Peyer's patch (tissue), 4 donors: ENCODE results near the gene MAN2A1. TPM values are rescaled to one million over a fixed set of nuclear protein-coding genes. Genes with fewer than 3 reads are reported as not detected.

Experiments
- DNase-seq, 3 donors: peaks; one replicate each; pipeline ENCODE4 v3.0.0-alpha.2; 2017 to 2019
- H3K27ac ChIP-seq, 4 donors: fragments of 200-600 bp; sonication (generic); one replicate each; pipeline ENCODE4 v1.5.1; 2016 to 2019
- H3K27me3 ChIP-seq, 2 donors: fragments of 200-600 bp; sonication (generic); one replicate each; pipeline ENCODE4 v1.5.1; 2019
- H3K36me3 ChIP-seq, 3 donors: fragments of 200-600 bp; sonication (generic); one replicate each; pipeline ENCODE4 v1.5.1; 2016 to 2019
- H3K4me1 ChIP-seq, 4 donors: fragments of 200-600 bp; sonication (generic); one replicate each; pipeline ENCODE4 v1.5.1; 2016 to 2019
- H3K4me3 ChIP-seq, 4 donors: fragments of 200-600 bp; sonication (generic); 1 replicate in 3 of 4; 2 replicates in 1 of 4; pipeline ENCODE4 v1.5.1; 2016 to 2019; ENCODE audit warnings: mild to moderate bottlenecking in 1 of 4
- H3K9me3 ChIP-seq, 4 donors: fragments of 200-600 bp; sonication (generic); one replicate each; pipeline ENCODE4 v1.5.1; 2016 to 2019; ENCODE audit warnings: mild to moderate bottlenecking in 1 of 4
- CTCF ChIP-seq, 6 experiments: fragments of 450-650 bp in 4 of 6; fragments of 200-600 bp in 2 of 6; sonication (generic) in 1 of 6; IDR thresholded peaks; one replicate each; pipeline ENCODE4 v1.5.1; 2017 to 2019; ENCODE audit warnings: antibody characterized with exemption in 6 of 6, mild to moderate bottlenecking in 3 of 6, moderate library complexity in 1 of 6
- POLR2A ChIP-seq, 2 donors: fragments of 450-650 bp; IDR thresholded peaks; one replicate each; pipeline ENCODE4 v1.5.1; 2017; ENCODE audit warnings: antibody characterized with exemption in 2 of 2, mild to moderate bottlenecking in 2 of 2, moderate library complexity in 2 of 2
- total RNA-seq, 4 donors: library from RNA; depleted of rRNA; stranded (reverse); fragments of >200 nt; gene quantifications; one replicate each; pipeline ENCODE4 v1.1.0, GENCODE V29; 2016

The MAN2A1 gene
- total RNA-seq, 4 donors from 2014 or later, result 52.8 to 112 (median 95.3) TPM

DNA sequence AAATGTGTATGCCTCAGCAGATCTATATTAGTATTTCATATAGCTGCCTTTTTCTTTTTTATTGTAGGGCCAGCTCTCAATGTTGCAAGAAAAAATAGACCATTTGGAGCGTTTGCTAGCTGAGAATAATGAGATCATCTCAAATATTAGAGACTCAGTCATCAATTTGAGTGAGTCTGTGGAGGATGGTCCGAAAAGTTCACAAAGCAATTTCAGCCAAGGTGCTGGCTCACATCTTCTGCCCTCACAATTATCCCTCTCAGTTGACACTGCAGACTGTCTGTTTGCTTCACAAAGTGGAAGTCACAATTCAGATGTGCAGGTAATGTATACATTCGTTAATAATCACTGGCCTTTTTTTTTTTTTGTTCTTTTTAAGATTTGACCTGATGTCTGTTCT lies 23.7 kb downstream of the MAN2A1 start:
- no peak for DNase-seq
- no peak overlapping the region for H3K4me3 ChIP-seq
- no peaks in the 10 kb centered on the region for H3K9me3 ChIP-seq
- TF ChIP-seq CTCF (IDR thresholded peaks at IDR 0.05) (no peak), POLR2A (IDR thresholded peaks at IDR 0.05) (no peak)
- H3K27ac ChIP-seq, result no peak overlapping the region
- H3K36me3 ChIP-seq, result peaks cover 0 to 12% (median 0%) of the 10 kb centered on the region in 3 donors
- H3K27me3 ChIP-seq, result no peaks in the 10 kb centered on the region
- peaks cover 0 to 13% (median 0%) of the 10 kb centered on the region in 4 donors for H3K4me1 ChIP-seq

DNA sequence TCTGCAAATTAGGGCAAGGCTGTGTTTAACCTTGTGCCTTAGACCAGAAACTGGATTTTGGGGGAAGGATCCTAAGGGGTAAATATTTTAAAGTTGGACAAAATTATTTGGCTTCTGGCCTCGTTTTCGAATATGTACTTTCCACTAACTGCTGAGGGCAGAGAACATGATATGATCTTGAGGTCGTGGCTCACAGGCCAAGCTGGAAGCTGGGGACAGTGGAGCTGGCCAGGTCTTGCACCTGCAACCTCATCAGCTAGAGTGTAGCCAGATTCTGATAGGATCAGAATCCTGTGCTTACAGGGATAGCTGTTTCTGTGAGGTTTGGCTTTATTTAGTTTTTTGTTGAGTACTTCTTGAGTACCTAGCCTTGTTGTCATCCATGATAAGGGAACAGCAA lies 24.9 kb downstream of the MAN2A1 start:
- no peak for DNase-seq
- H3K4me1 ChIP-seq, result peaks cover 0 to 3% (median 0%) of the 10 kb centered on the region in 4 donors
- no peaks in the 10 kb centered on the region for H3K9me3 ChIP-seq
- H3K36me3 ChIP-seq, result peaks cover 0 to 12% (median 0%) of the 10 kb centered on the region in 3 donors
- no peak for TF ChIP-seq CTCF (IDR thresholded peaks at IDR 0.05)
- TF ChIP-seq POLR2A (IDR thresholded peaks at IDR 0.05), result no peak
- H3K27me3 ChIP-seq, result no peaks in the 10 kb centered on the region
- no peak overlapping the region for H3K27ac ChIP-seq
- no peak overlapping the region for H3K4me3 ChIP-seq

DNA sequence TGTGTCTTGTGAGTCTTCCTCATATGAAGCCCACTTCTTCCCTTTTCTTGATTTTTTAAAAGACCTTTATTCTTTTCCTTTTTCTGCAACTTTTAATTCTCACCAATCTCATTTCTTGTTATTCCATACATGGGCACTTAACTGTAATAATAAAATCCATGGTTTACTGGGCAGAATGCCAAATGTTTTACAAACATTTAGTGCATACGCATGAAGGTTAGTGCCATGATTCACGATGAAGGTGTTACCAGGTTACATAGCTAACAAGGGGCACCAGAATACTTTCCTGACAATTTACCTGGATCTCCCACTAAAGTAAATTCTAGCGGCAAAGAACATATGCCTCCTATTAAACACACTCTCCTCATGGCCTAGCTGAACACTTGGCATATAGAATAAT lies 28.5 kb downstream of the MAN2A1 start:
- Histone ChIP-seq H3K27ac (no peak overlapping the region), H3K36me3 (peaks cover 0 to 12% (median 0%) of the 10 kb centered on the region in 3 donors), H3K27me3 (no peaks in the 10 kb centered on the region), H3K4me3 (no peak overlapping the region), H3K9me3 (no peaks in the 10 kb centered on the region), H3K4me1 (no peaks in the 10 kb centered on the region)
- no peak for DNase-seq
- TF ChIP-seq POLR2A (IDR thresholded peaks at IDR 0.05), result no peak
- TF ChIP-seq CTCF (IDR thresholded peaks at IDR 0.05), result no peak

DNA sequence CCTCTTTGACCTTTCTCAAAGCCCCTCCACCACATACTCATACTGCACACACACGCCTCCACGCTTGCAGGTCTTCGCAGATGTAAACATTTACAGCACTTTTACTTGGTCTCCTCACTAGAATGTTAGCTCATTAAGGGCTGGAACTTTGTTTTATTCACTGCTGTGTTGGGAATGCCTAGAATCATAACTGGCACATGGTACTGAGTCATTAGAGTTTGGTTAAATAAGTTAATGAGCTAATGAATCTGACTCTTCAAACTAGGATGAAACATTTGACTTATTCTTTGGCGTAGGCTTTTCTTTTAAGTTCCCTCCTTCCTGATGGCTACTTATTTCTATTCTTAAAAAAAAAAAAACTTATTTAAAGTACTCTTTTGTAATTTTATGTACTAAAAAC lies 28.9 kb downstream of the MAN2A1 start:
- TF ChIP-seq CTCF (IDR thresholded peaks at IDR 0.05) (no peak), POLR2A (IDR thresholded peaks at IDR 0.05) (no peak)
- Histone ChIP-seq H3K9me3 (no peaks in the 10 kb centered on the region), H3K4me3 (no peak overlapping the region), H3K27ac (no peak overlapping the region), H3K27me3 (no peaks in the 10 kb centered on the region), H3K36me3 (peaks cover 0 to 12% (median 0%) of the 10 kb centered on the region in 3 donors), H3K4me1 (no peaks in the 10 kb centered on the region)
- DNase-seq, result no peak

DNA sequence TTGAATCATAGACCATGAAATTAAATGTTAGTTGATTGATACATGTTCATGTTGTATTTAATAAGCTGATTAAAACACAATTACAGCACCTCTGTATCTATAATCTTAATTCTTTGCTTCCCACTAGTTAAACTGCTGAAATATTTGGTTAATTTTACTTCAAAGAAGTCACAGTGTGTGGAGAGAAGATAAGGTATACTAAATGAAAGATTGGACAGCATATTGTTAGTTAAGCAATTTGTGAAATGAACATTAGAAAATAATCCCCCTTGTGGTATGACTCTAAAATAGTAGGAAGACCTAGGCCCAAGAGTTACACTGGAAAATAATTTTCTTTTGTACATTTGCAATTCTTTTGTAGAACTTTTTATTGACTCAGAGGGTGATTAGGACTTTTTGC lies 30.3 kb downstream of the MAN2A1 start:
- Histone ChIP-seq H3K27me3 (no peaks in the 10 kb centered on the region), H3K27ac (no peak overlapping the region), H3K36me3 (peaks cover 0 to 12% (median 0%) of the 10 kb centered on the region in 3 donors), H3K9me3 (no peaks in the 10 kb centered on the region), H3K4me3 (no peak overlapping the region), H3K4me1 (no peaks in the 10 kb centered on the region)
- TF ChIP-seq CTCF (IDR thresholded peaks at IDR 0.05), result no peak
- TF ChIP-seq POLR2A (IDR thresholded peaks at IDR 0.05), result no peak
- DNase-seq, result no peak

GRCh38 chr5:109721741-109722140 lies 32.0 kb downstream of the MAN2A1 start:
- H3K27me3 ChIP-seq, result no peaks in the 10 kb centered on the region
- DNase-seq, result no peak
- no peaks in the 10 kb centered on the region for H3K4me1 ChIP-seq
- TF ChIP-seq POLR2A (IDR thresholded peaks at IDR 0.05) (no peak), CTCF (IDR thresholded peaks at IDR 0.05) (no peak)
- peaks cover 0 to 6% (median 0%) of the 10 kb centered on the region in 3 donors for H3K36me3 ChIP-seq
- no peaks in the 10 kb centered on the region for H3K9me3 ChIP-seq
- H3K4me3 ChIP-seq, result no peak overlapping the region
- H3K27ac ChIP-seq, result no peak overlapping the region
